Lower leg skin (tissue), 3 donors: ENCODE measurements around the gene PRCC.

Experiments
- CTCF ChIP-seq, 3 donors: fragments of 450-650 bp; IDR thresholded peaks; one replicate each; pipeline ENCODE4 v1.5.1; 2016; ENCODE audit warnings: antibody characterized with exemption in 3 of 3, mild to moderate bottlenecking in 3 of 3, moderate library complexity in 2 of 3
- POLR2A ChIP-seq, 2 donors: fragments of 450-650 bp; IDR thresholded peaks; one replicate each; pipeline ENCODE4 v1.6.1; 2016 to 2017; ENCODE audit warnings: antibody characterized with exemption in 2 of 2, mild to moderate bottlenecking in 1 of 2, moderate library complexity in 1 of 2

- TF ChIP-seq CTCF (IDR thresholded peaks at IDR 0.05) (no peak), POLR2A (IDR thresholded peaks at IDR 0.05) (no peak)
Observed at GRCh38 chr1:156788136-156788535, 20.8 kb downstream of the PRCC start.
